NCI-H82 treated with DMSO at 0.1 percent for 48 hours (cell line): ENCODE measurements around the gene OR52E8.

ENCODE experiments used
- DNase-seq: peaks from one replicate; lab custom pipeline; 2025; ENCODE audit not compliant: unreplicated experiment; lab: John Stamatoyannopoulos, UW

The OR52E8 gene

GRCh38 chr11:5808500-5809121 is 48.9 kb downstream of the OR52E8 start, which contains the start of gene OR52N2:
TSS of gene OR52N2 (plus strand) at chr11:5808924. CDS start at chr11:5820336, 11,412 bp downstream.
- DNase-seq, result no peak

GRCh38 chr11:5807580-5807979 is 49.9 kb downstream of the OR52E8 start:
- no peak for DNase-seq
